T-helper 1 cell treated with Interleukin-12 subunit alpha and Interleukin-12 subunit beta and Interleukin-4 antibody, amounts not matched to agents 30 ng/mL and 1 ng/mL, for 36 hours (primary cell): ENCODE results near the gene NID2. TPM values are rescaled to one million over a fixed set of nuclear protein-coding genes. Genes with fewer than 3 reads are reported as not detected.

Source experiments
- intact Hi-C: fragments of 100-400 bp; cut with micrococcal nuclease; formaldehyde crosslinking; loops from one replicate; pipeline ENCODE4 v1.15.1; 2024
- total RNA-seq: library from RNA; stranded (reverse); gene quantifications from 2 replicates; pipeline ENCODE4 v1.2.3, GENCODE V29; 2022

Gene NID2
- total RNA-seq, 1 donor from 2014 or later, result 1.4 TPM

GRCh38 chr14:52032204-52032801, 36.6 kb downstream of the NID2 start:
- intact Hi-C loops, result no loop called here

GRCh38 chr14:52031781-52032180, 37.1 kb downstream of the NID2 start:
- intact Hi-C loops, result no loop called here

GRCh38 chr14:52029881-52030280, 39.0 kb downstream of the NID2 start:
- intact Hi-C loops, result no loop called here

GRCh38 chr14:52026901-52027300, 42.0 kb downstream of the NID2 start:
- intact Hi-C loops, result no loop called here

GRCh38 chr14:52026017-52026660, 42.7 kb downstream of the NID2 start:
- intact Hi-C loops, result no loop called here

- intact Hi-C loops, result no loop called here
Observed at GRCh38 chr14:52025310-52025709, 43.5 kb downstream of the NID2 start.

GRCh38 chr14:52023518-52023917, 45.3 kb downstream of the NID2 start:
- intact Hi-C loops, result loop anchor here (5.0 kb wide), 1 partner anchor 264 kb away; no protein-coding TSS in a partner anchor

GRCh38 chr14:52021957-52022600, 46.8 kb downstream of the NID2 start:
- intact Hi-C loops, result loop anchor here (2.0 to 5.0 kb wide), 2 partner anchors 25 to 265 kb away; no protein-coding TSS in a partner anchor

GRCh38 chr14:52020866-52021717, 47.8 kb downstream of the NID2 start:
- intact Hi-C loops, result loop anchor here (2.0 to 5.0 kb wide), 2 partner anchors 24 to 266 kb away; no protein-coding TSS in a partner anchor

GRCh38 chr14:52020161-52020714, 48.6 kb downstream of the NID2 start:
- intact Hi-C loops, result loop anchor here (2.0 to 5.0 kb wide), 2 partner anchors 23 to 267 kb away; no protein-coding TSS in a partner anchor

GRCh38 chr14:52018970-52019369, 49.9 kb downstream of the NID2 start:
- intact Hi-C loops, result no loop called here

- intact Hi-C loops, result no loop called here
Observed at GRCh38 chr14:52018252-52018651, 50.6 kb downstream of the NID2 start.

GRCh38 chr14:52015411-52016030, 53.3 kb downstream of the NID2 start:
- intact Hi-C loops, result no loop called here

- intact Hi-C loops, result no loop called here
Observed at GRCh38 chr14:52014601-52015267, 54.1 kb downstream of the NID2 start.

GRCh38 chr14:52013984-52014600, 54.8 kb downstream of the NID2 start:
- intact Hi-C loops, result no loop called here

- intact Hi-C loops, result no loop called here
Observed at GRCh38 chr14:52012635-52013034, 56.2 kb downstream of the NID2 start.

GRCh38 chr14:52011523-52011922, 57.3 kb downstream of the NID2 start:
- intact Hi-C loops, result no loop called here

- intact Hi-C loops, result no loop called here
Observed at GRCh38 chr14:52010173-52010693, 58.6 kb downstream of the NID2 start.

- intact Hi-C loops, result no loop called here
Observed at GRCh38 chr14:52008136-52008535, 60.7 kb downstream of the NID2 start.
